Keratinocyte (primary cell): ENCODE measurements around the gene MON2.

Source experiments
- EZH2 ChIP-seq: IDR thresholded peaks from one replicate; pipeline ENCODE4 v1.6.1; 2012; ENCODE audit warnings: inconsistent platforms, mild to moderate bottlenecking, low read length, moderate library complexity
- TF ChIP-seq, protein P1 (sequence below), 3 experiments: IDR thresholded peaks in 1 of 3; conservative IDR thresholded peaks in 1 of 3; optimal IDR thresholded peaks in 1 of 3; 2 replicates in 2 of 3; 3 replicates in 1 of 3; pipeline versions ENCODE3 to v1.5.1; 2011; ENCODE audit warnings: low read length in 3 of 3, mild to moderate bottlenecking in 3 of 3, moderate library complexity in 2 of 3, control low read depth in 1 of 3, inconsistent platforms in 1 of 3; ENCODE audit not compliant: insufficient read depth in 2 of 3; ENCODE audit errors: extremely low read depth in 1 of 3

DNA sequence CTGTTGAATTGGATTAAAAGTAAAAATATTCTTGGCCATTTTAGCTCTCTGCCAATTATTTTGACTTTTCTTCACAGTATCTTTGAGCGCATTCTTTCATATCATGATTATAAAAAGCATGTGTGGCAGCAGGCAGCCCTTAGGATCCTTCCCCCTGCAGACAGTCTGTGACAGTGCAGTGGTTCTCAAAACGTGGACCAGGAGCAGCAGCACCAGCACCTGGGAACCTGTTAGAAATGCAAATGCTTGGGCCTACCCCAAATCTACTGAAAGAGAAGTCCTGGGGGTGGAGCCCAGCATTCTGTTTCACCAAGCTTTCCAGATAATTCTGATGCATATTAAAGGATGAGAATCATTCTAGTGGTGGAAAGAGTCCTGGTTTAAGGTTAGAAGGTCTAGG, 155.6 kb downstream of the MON2 start:
- TF ChIP-seq, protein P1, sequence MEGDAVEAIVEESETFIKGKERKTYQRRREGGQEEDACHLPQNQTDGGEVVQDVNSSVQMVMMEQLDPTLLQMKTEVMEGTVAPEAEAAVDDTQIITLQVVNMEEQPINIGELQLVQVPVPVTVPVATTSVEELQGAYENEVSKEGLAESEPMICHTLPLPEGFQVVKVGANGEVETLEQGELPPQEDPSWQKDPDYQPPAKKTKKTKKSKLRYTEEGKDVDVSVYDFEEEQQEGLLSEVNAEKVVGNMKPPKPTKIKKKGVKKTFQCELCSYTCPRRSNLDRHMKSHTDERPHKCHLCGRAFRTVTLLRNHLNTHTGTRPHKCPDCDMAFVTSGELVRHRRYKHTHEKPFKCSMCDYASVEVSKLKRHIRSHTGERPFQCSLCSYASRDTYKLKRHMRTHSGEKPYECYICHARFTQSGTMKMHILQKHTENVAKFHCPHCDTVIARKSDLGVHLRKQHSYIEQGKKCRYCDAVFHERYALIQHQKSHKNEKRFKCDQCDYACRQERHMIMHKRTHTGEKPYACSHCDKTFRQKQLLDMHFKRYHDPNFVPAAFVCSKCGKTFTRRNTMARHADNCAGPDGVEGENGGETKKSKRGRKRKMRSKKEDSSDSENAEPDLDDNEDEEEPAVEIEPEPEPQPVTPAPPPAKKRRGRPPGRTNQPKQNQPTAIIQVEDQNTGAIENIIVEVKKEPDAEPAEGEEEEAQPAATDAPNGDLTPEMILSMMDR (optimal IDR thresholded peaks at IDR 0.05 in 1 of 3, IDR thresholded peaks at IDR 0.05 in 1 of 3, conservative IDR thresholded peaks at IDR 0.05 in 1 of 3; ENCODE audit: extremely low read depth in 1 of 3, insufficient read depth in 2 of 3, low read length in 3 of 3): no peak
- no peak for TF ChIP-seq EZH2
